Tibial nerve (tissue), 4 donors: ENCODE data around the gene ELL. TPM values are rescaled to one million over a fixed set of nuclear protein-coding genes. Genes with fewer than 3 reads are reported as not detected.
A peak's percentile ranks its signal among the peaks of the same experiment; 100 is the strongest.

Experiments
- DNase-seq, 2 donors: peaks; one replicate each; pipeline ENCODE4 v3.0.0-alpha.2; 2019; ENCODE audit warnings: low spot score in 2 of 2
- H3K27ac ChIP-seq, 4 donors: fragments of 200-600 bp; sonication (generic) in 3 of 4; one replicate each; pipeline ENCODE4 v1.5.1; 2017 to 2019; ENCODE audit warnings: mild to moderate bottlenecking in 1 of 4
- H3K27me3 ChIP-seq, 2 donors: fragments of 200-600 bp; sonication (generic) in 1 of 2; one replicate each; pipeline versions ENCODE4 v1.5.1 to v1.6.0; 2017 to 2019
- H3K36me3 ChIP-seq, 3 donors: fragments of 200-600 bp; sonication (generic); one replicate each; pipeline ENCODE4 v1.5.1; 2018 to 2019
- H3K4me1 ChIP-seq, 4 donors: fragments of 200-600 bp; sonication (generic) in 3 of 4; one replicate each; pipeline ENCODE4 v1.5.1; 2017 to 2019
- H3K4me3 ChIP-seq, 4 donors: fragments of 200-600 bp; sonication (generic) in 3 of 4; one replicate each; pipeline ENCODE4 v1.5.1; 2017 to 2019; ENCODE audit warnings: mild to moderate bottlenecking in 1 of 4, moderate library complexity in 1 of 4
- H3K9me3 ChIP-seq, 4 donors: fragments of 200-600 bp; sonication (generic) in 3 of 4; one replicate each; pipeline ENCODE4 v1.5.1; 2017 to 2019
- CTCF ChIP-seq, 5 experiments: fragments of 200-600 bp in 3 of 5; fragments of 450-650 bp in 2 of 5; sonication (generic) in 3 of 5; IDR thresholded peaks; one replicate each; pipeline ENCODE4 v1.5.1; 2016 to 2019; ENCODE audit warnings: antibody characterized with exemption in 5 of 5, mild to moderate bottlenecking in 3 of 5, moderate library complexity in 2 of 5
- EP300 ChIP-seq, 2 donors: sonication (generic); formaldehyde crosslinking; IDR thresholded peaks; one replicate each; pipeline ENCODE4 v1.6.1; 2017; ENCODE audit warnings: antibody characterized with exemption in 2 of 2, mild to moderate bottlenecking in 1 of 2
- POLR2A ChIP-seq, 2 donors: fragments of 450-650 bp; IDR thresholded peaks; one replicate each; pipeline ENCODE4 v1.6.1; 2017; ENCODE audit warnings: antibody characterized with exemption in 2 of 2, mild to moderate bottlenecking in 2 of 2, moderate library complexity in 2 of 2
- WGBS, 2 donors: methylation state at CpG; one replicate each; pipeline ENCODE4 v1.1.5; 2018; 5-methylcytosine and 5-hydroxymethylcytosine counted together
- total RNA-seq, 4 donors: library from RNA; depleted of rRNA; stranded (reverse); fragments of >200 nt; gene quantifications; one replicate each; pipeline ENCODE4 v1.1.0, GENCODE V29; 2016

Gene ELL
- total RNA-seq, 4 donors from 2014 or later, result 13.8 to 45.9 (median 26.0) TPM

GRCh38 chr19:18469069-18469846 lies 52.6 kb downstream of the ELL start:
- DNase-seq, result peak; percentile 43 to 68
- H3K4me1 ChIP-seq, result peaks cover 0 to 70% (median 32%) of the 10 kb centered on the region in 4 donors
- no peaks in the 10 kb centered on the region for H3K9me3 ChIP-seq
- H3K27ac ChIP-seq, result peak overlapping the region in 2 of 4 donors; percentile 32
- H3K4me3 ChIP-seq, result no peak overlapping the region
- no peaks in the 10 kb centered on the region for H3K27me3 ChIP-seq
- 77 to 84% methylated on average over 20 to 26 of the region's 28 CpGs for WGBS, 2 donors
- H3K36me3 ChIP-seq, result peaks cover 0 to 20% (median 0%) of the 10 kb centered on the region in 3 donors
- TF ChIP-seq CTCF (IDR thresholded peaks at IDR 0.05) (peak; percentile 64 to 81 (median 79)), EP300 (IDR thresholded peaks at IDR 0.05) (no peak), POLR2A (IDR thresholded peaks at IDR 0.05) (no peak)

GRCh38 chr19:18468517-18468916 lies 53.4 kb downstream of the ELL start:
- H3K4me1 ChIP-seq, result peaks cover 0 to 68% (median 32%) of the 10 kb centered on the region in 4 donors
- WGBS, 2 donors, result 71 to 73% methylated on average over 3 of the region's 3 CpGs
- H3K4me3 ChIP-seq, result no peak overlapping the region
- no peak for DNase-seq
- H3K27ac ChIP-seq, result peak overlapping the region in 3 of 4 donors; percentile 3 to 12 (median 8)
- H3K36me3 ChIP-seq, result peaks cover 0 to 22% (median 0%) of the 10 kb centered on the region in 3 donors
- H3K27me3 ChIP-seq, result no peaks in the 10 kb centered on the region
- no peak for TF ChIP-seq CTCF (IDR thresholded peaks at IDR 0.05)
- H3K9me3 ChIP-seq, result no peaks in the 10 kb centered on the region

GRCh38 chr19:18467978-18468377 lies 53.9 kb downstream of the ELL start:
- Histone ChIP-seq H3K27ac (peak overlapping the region in 3 of 4 donors; percentile 3 to 12 (median 8)), H3K9me3 (no peaks in the 10 kb centered on the region), H3K4me3 (no peak overlapping the region), H3K27me3 (no peaks in the 10 kb centered on the region), H3K36me3 (peaks cover 0 to 20% (median 0%) of the 10 kb centered on the region in 3 donors), H3K4me1 (peaks cover 0 to 62% (median 30%) of the 10 kb centered on the region in 4 donors)
- no peak for TF ChIP-seq EP300 (IDR thresholded peaks at IDR 0.05)
- no peak for TF ChIP-seq POLR2A (IDR thresholded peaks at IDR 0.05)
- no peak for TF ChIP-seq CTCF (IDR thresholded peaks at IDR 0.05)
- WGBS, 2 donors, result 77 to 83% methylated on average over 3 of the region's 3 CpGs
- DNase-seq, result no peak

GRCh38 chr19:18466354-18466753 lies 55.5 kb downstream of the ELL start:
- Histone ChIP-seq H3K27me3 (no peaks in the 10 kb centered on the region), H3K9me3 (no peaks in the 10 kb centered on the region), H3K4me1 (peaks cover 0 to 68% (median 33%) of the 10 kb centered on the region in 4 donors), H3K27ac (peak overlapping the region in 3 of 4 donors; percentile 62 to 87 (median 85)), H3K36me3 (peaks cover 0 to 16% (median 3%) of the 10 kb centered on the region in 3 donors), H3K4me3 (no peak overlapping the region)
- 82 to 90% methylated on average over 10 to 11 of the region's 11 CpGs for WGBS, 2 donors
- TF ChIP-seq CTCF (IDR thresholded peaks at IDR 0.05) (no peak), EP300 (IDR thresholded peaks at IDR 0.05) (no peak), POLR2A (IDR thresholded peaks at IDR 0.05) (no peak)
- no peak for DNase-seq

- peaks cover 0 to 72% (median 36%) of the 10 kb centered on the region in 4 donors for H3K4me1 ChIP-seq
- H3K36me3 ChIP-seq, result peaks cover 4 to 20% (median 7%) of the 10 kb centered on the region in 3 donors
- no peak overlapping the region for H3K4me3 ChIP-seq
- peak overlapping the region in 3 of 4 donors; percentile 62 to 87 (median 85) for H3K27ac ChIP-seq
- no peak for DNase-seq
- H3K9me3 ChIP-seq, result no peaks in the 10 kb centered on the region
- H3K27me3 ChIP-seq, result no peaks in the 10 kb centered on the region
- TF ChIP-seq EP300 (IDR thresholded peaks at IDR 0.05) (no peak), POLR2A (IDR thresholded peaks at IDR 0.05) (no peak), CTCF (IDR thresholded peaks at IDR 0.05) (no peak)
- 88 to 92% methylated on average over 2 to 6 of the region's 6 CpGs for WGBS, 2 donors
Observed at GRCh38 chr19:18465964-18466339, 55.9 kb downstream of the ELL start.
